ENCODE results near the gene TTLL11.

DNA sequence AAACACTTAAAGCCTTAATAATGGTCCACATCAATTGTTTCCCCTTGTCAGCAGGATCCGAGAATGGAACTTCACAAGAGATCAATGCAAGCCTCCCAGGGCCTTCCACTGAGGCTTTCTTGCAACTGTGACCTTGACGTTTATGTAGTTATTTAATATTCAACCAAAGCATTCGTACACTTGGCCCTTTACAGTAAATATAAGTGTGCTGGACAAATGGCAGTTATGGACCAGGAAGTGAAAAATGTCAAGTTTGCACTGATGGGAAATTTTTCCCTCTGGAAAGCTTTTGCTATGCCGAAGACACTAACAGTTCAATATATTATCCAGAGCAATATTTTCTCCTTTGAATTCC, 101.8 kb downstream of the TTLL11 start:
- TF ChIP-seq, protein P1, sequence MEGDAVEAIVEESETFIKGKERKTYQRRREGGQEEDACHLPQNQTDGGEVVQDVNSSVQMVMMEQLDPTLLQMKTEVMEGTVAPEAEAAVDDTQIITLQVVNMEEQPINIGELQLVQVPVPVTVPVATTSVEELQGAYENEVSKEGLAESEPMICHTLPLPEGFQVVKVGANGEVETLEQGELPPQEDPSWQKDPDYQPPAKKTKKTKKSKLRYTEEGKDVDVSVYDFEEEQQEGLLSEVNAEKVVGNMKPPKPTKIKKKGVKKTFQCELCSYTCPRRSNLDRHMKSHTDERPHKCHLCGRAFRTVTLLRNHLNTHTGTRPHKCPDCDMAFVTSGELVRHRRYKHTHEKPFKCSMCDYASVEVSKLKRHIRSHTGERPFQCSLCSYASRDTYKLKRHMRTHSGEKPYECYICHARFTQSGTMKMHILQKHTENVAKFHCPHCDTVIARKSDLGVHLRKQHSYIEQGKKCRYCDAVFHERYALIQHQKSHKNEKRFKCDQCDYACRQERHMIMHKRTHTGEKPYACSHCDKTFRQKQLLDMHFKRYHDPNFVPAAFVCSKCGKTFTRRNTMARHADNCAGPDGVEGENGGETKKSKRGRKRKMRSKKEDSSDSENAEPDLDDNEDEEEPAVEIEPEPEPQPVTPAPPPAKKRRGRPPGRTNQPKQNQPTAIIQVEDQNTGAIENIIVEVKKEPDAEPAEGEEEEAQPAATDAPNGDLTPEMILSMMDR (optimal IDR thresholded peaks at IDR 0.05 in 1 of 3, IDR thresholded peaks at IDR 0.05 in 1 of 3, conservative IDR thresholded peaks at IDR 0.05 in 1 of 3; ENCODE audit: extremely low read depth in 1 of 3, insufficient read depth in 2 of 3, low read length in 3 of 3), result no peak
- no peak for TF ChIP-seq EZH2 (IDR thresholded peaks at IDR 0.05; ENCODE audit: low read length)

Data from keratinocyte (primary cell).